Esophagus muscularis mucosa (tissue), 4 donors: ENCODE results near the gene CD8B2. TPM values are rescaled to one million over a fixed set of nuclear protein-coding genes. Genes with fewer than 3 reads are reported as not detected.
"Not testable (repeated sequence)": the region's sequence is repeated elsewhere in the genome, so short reads cannot be mapped to it uniquely, and the experiment has no call there.

Source experiments
- DNase-seq: peaks from one replicate; pipeline ENCODE4 v3.0.0-alpha.2; 2017; ENCODE audit errors: extremely low spot score
- H3K27ac ChIP-seq, 4 donors: fragments of 200-600 bp; sonication (generic); replicated peaks in 1 of 4; 1 replicate in 3 of 4; 2 replicates in 1 of 4; pipeline ENCODE4 v1.5.1; 2016 to 2019; ENCODE audit warnings: mild to moderate bottlenecking in 1 of 4
- H3K27me3 ChIP-seq, 4 donors: fragments of 200-600 bp; sonication (generic); one replicate each; pipeline versions ENCODE4 v1.5.1 to v1.6.0; 2016 to 2019
- H3K36me3 ChIP-seq, 4 donors: fragments of 200-600 bp; sonication (generic); one replicate each; pipeline ENCODE4 v1.5.1; 2016 to 2019
- H3K4me1 ChIP-seq, 4 donors: fragments of 200-600 bp; sonication (generic); one replicate each; pipeline ENCODE4 v1.5.1; 2016 to 2019
- H3K4me3 ChIP-seq, 4 donors: fragments of 200-600 bp; sonication (generic); 1 replicate in 2 of 4; 2 replicates in 2 of 4; pipeline ENCODE4 v1.5.1; 2016 to 2019; ENCODE audit warnings: mild to moderate bottlenecking in 4 of 4, moderate library complexity in 1 of 4
- H3K9me3 ChIP-seq, 4 donors: fragments of 200-600 bp; sonication (generic); 1 replicate in 3 of 4; 2 replicates in 1 of 4; pipeline ENCODE4 v1.5.1; 2016 to 2019
- CTCF ChIP-seq, 3 experiments: fragments of 200-600 bp in 2 of 3; fragments of 450-650 bp in 1 of 3; sonication (generic) in 2 of 3; IDR thresholded peaks; one replicate each; pipeline ENCODE4 v1.5.1; 2017 to 2019; ENCODE audit warnings: antibody characterized with exemption in 3 of 3, mild to moderate bottlenecking in 2 of 3, moderate library complexity in 1 of 3
- WGBS: methylation state at CpG from one replicate; pipeline ENCODE4 v1.1.5; 2018; 5-methylcytosine and 5-hydroxymethylcytosine counted together
- intact Hi-C: fragments of 100-400 bp; cut with DNase I; formaldehyde crosslinking; loops from one replicate; pipeline ENCODE4 v1.15.1; 2023
- total RNA-seq, 4 donors: library from RNA; depleted of rRNA; stranded (reverse); fragments of >200 nt; gene quantifications; one replicate each; pipeline versions ENCODE4 v1.1.0 to v1.2.1, GENCODE V29; 2016

The CD8B2 gene
- total RNA-seq = under 1 TPM in 1 of 4 donors, not detected in 3; 0.13 TPM

GRCh38 chr2:106486551-106487385 is at the start of gene CD8B2:
Gene CD8B2 (plus strand): TSS chr2:106487364. CDS start chr2:106487427, 63 bp downstream.
- intact Hi-C loops, H3K4me3 ChIP-seq: not testable (repeated sequence)

GRCh38 chr2:106461882-106462281 is 25.3 kb upstream of the CD8B2 start:
- DNase-seq, H3K4me3 ChIP-seq, H3K27ac ChIP-seq, intact Hi-C loops, H3K9me3 ChIP-seq, H3K27me3 ChIP-seq, H3K36me3 ChIP-seq, H3K4me1 ChIP-seq: not testable (repeated sequence)
- 53% methylated on average over 7 of the region's 10 CpGs for WGBS
- peak in 2 of 3 experiments; percentile 4 to 11 for TF ChIP-seq CTCF (IDR thresholded peaks at IDR 0.05)

More at GRCh38 chr2:106486551-106487385, at the start of gene CD8B2:
- not testable (repeated sequence) for DNase-seq, H3K9me3 ChIP-seq, H3K36me3 ChIP-seq, H3K4me1 ChIP-seq, H3K27ac ChIP-seq
- peaks cover 0 to 16% (median 0%) of the 10 kb centered on the region in 4 donors for H3K27me3 ChIP-seq
- WGBS = 10% methylated on average over 2 of the region's 39 CpGs

GRCh38 chr2:106467516-106467915 is 19.6 kb upstream of the CD8B2 start:
- H3K27me3 ChIP-seq, H3K27ac ChIP-seq, DNase-seq, H3K36me3 ChIP-seq, H3K9me3 ChIP-seq, intact Hi-C loops, H3K4me3 ChIP-seq, H3K4me1 ChIP-seq: not testable (repeated sequence)
- 93% methylated on average over 37 of the region's 49 CpGs for WGBS

GRCh38 chr2:106468107-106468506 is 19.1 kb upstream of the CD8B2 start, which contains the start of gene RGPD3:
Gene RGPD3 (minus strand): TSS chr2:106468413. CDS start chr2:106468288, 125 bp downstream.
- H3K27ac ChIP-seq, DNase-seq, H3K36me3 ChIP-seq, intact Hi-C loops, H3K4me3 ChIP-seq, H3K9me3 ChIP-seq, H3K27me3 ChIP-seq, H3K4me1 ChIP-seq: not testable (repeated sequence)
- WGBS = 96% methylated on average over 36 of the region's 45 CpGs

GRCh38 chr2:106470658-106471057 is 16.5 kb upstream of the CD8B2 start:
- H3K4me3 ChIP-seq, DNase-seq, H3K9me3 ChIP-seq, H3K4me1 ChIP-seq, H3K36me3 ChIP-seq, H3K27me3 ChIP-seq, H3K27ac ChIP-seq, intact Hi-C loops: not testable (repeated sequence)
- WGBS = 0% methylated on average over 3 of the region's 4 CpGs
- peak in 2 of 3 experiments; percentile 29 to 42 for TF ChIP-seq CTCF (IDR thresholded peaks at IDR 0.05)

- H3K27ac ChIP-seq, DNase-seq, H3K27me3 ChIP-seq, H3K4me3 ChIP-seq, H3K4me1 ChIP-seq, intact Hi-C loops, H3K36me3 ChIP-seq, H3K9me3 ChIP-seq: not testable (repeated sequence)
- WGBS = 99% methylated on average over 4 of the region's 4 CpGs
Measured at GRCh38 chr2:106477647-106478046, 9.5 kb upstream of the CD8B2 start.

- DNase-seq, intact Hi-C loops: not testable (repeated sequence)
Measured at GRCh38 chr2:106479563-106479962, 7.6 kb upstream of the CD8B2 start.

GRCh38 chr2:106487386-106488191 is 425 bp downstream of the CD8B2 start:
- H3K4me1 ChIP-seq, H3K27ac ChIP-seq, DNase-seq, H3K4me3 ChIP-seq, H3K9me3 ChIP-seq, H3K36me3 ChIP-seq, intact Hi-C loops: not testable (repeated sequence)
- 35% methylated on average over 24 of the region's 44 CpGs for WGBS
- peaks cover 0 to 16% (median 0%) of the 10 kb centered on the region in 4 donors for H3K27me3 ChIP-seq

More at GRCh38 chr2:106479563-106479962, 7.6 kb upstream of the CD8B2 start:
- H3K4me3 ChIP-seq, H3K36me3 ChIP-seq, H3K27me3 ChIP-seq, H3K4me1 ChIP-seq, H3K9me3 ChIP-seq, H3K27ac ChIP-seq: not testable (repeated sequence)
- no CpG with 5 or more reads among the region's 1 CpG for WGBS

GRCh38 chr2:106489701-106490100 is 2.5 kb downstream of the CD8B2 start:
- H3K4me3 ChIP-seq, H3K4me1 ChIP-seq, DNase-seq, intact Hi-C loops, H3K36me3 ChIP-seq, H3K27ac ChIP-seq, H3K9me3 ChIP-seq: not testable (repeated sequence)
- 82% methylated on average over 2 of the region's 6 CpGs for WGBS
- peaks cover 0 to 16% (median 0%) of the 10 kb centered on the region in 4 donors for H3K27me3 ChIP-seq

- DNase-seq, H3K36me3 ChIP-seq, H3K4me3 ChIP-seq, H3K27ac ChIP-seq, intact Hi-C loops, H3K9me3 ChIP-seq, H3K27me3 ChIP-seq, H3K4me1 ChIP-seq: not testable (repeated sequence)
- WGBS = 76% methylated on average over 6 of the region's 6 CpGs
Measured at GRCh38 chr2:106492399-106492798, 5.2 kb downstream of the CD8B2 start.
